Measurements from ENCODE around the gene FAM20C. TPM values are rescaled to one million over a fixed set of nuclear protein-coding genes. Genes with fewer than 3 reads are reported as not detected.

Gene FAM20C
- total RNA-seq, 4 donors from 2014 or later = 3.8 to 28.8 (median 16.4) TPM

DNA sequence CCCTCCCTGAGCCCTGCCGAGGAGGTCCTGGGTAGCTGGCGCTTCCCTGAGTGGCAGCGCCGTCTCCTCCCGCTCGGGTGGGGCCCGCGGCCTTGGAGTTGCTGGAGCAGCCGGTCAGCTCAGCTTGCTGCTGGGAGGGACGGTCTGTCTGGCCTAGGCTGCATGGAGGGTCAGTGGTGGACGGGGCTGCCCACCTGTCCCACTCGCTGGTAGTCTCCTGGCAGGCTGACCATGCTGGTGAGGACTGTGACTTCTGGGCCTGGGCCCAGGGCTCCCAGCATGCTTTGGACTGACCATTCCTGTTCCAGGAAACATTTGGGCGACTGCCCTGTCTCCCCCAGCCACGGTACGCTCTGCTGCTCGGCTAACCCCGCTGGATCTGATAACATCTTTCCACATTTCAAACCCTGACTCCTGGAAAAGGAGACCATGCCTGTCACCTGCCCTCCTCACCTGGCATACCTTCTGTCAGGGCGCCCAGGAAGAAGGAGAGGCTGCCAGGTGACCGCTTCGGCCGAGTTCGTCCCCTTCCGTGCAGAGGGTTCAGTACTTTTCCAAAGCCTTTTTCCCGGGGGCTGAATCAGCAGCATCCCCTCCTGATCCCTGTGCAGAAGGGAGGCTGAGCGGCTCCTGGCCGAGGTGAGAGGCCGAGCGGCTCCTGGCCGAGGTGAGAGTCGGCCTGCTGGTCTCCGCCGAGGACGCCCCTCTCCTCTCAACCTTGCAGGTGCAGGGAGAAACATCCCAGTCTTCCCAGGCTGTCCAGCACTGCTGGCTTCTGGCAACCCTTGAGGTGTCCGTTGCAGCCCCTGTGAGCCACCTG is 43.4 kb downstream of the FAM20C start:
- intact Hi-C loops (cut with DNase I; ENCODE audit: low total_unique reads) = no loop called here
- TF ChIP-seq CTCF (IDR thresholded peaks at IDR 0.05) = no peak
- TF ChIP-seq POLR2A (IDR thresholded peaks at IDR 0.05) = no peak
- no peaks in the 10 kb centered on the region for H3K9me3 ChIP-seq
- H3K4me1 ChIP-seq = no peaks in the 10 kb centered on the region
- H3K27me3 ChIP-seq = no peaks in the 10 kb centered on the region
- H3K27ac ChIP-seq = no peak overlapping the region
- DNase-seq = no peak
- H3K36me3 ChIP-seq = no peaks in the 10 kb centered on the region
- H3K4me3 ChIP-seq = no peak overlapping the region

DNA sequence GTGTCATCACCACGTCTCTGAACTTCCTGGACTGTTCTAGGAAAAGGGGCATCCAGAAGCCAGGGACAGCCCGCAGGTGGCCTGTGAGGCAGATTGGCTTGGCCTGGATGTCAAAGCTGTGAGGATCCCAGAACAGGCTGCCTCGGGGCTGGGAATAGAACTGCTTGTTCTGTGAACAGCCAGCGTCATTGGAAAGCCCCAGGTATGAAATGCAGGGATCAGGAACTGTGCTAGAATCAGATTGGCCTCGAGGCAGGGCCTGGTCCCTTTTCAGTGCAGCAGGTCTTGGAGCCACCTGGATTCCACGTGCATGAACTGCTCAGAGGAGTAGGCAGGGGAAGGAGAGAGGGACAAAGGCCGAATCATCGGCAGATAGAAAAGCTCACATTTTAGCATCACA is 44.6 kb downstream of the FAM20C start:
- DNase-seq = no peak
- no peaks in the 10 kb centered on the region for H3K9me3 ChIP-seq
- H3K4me3 ChIP-seq = no peak overlapping the region
- intact Hi-C loops (cut with DNase I; ENCODE audit: low total_unique reads) = no loop called here
- H3K4me1 ChIP-seq = no peaks in the 10 kb centered on the region
- H3K27ac ChIP-seq = no peak overlapping the region
- TF ChIP-seq POLR2A (IDR thresholded peaks at IDR 0.05) (no peak), CTCF (IDR thresholded peaks at IDR 0.05) (no peak)
- H3K27me3 ChIP-seq = no peaks in the 10 kb centered on the region
- H3K36me3 ChIP-seq = no peaks in the 10 kb centered on the region

DNA sequence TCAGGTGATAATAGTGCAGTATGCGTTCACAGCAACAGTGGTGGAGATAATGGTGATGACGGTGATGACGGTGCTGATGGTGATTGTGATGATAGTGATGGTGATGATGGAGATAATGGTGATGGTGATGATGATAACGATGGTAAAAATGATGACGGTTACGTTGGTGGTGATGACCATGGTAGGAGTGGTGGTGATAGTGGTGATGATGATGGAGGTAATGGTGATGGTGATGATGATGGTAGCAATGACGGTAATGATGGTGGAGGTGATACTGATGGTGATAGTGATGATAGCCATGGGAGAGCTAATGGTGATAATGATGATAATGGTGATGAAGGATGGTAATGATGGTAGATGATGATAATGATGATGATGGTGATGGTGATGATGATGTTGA is 45.0 kb downstream of the FAM20C start:
- DNase-seq = no peak
- no peaks in the 10 kb centered on the region for H3K27me3 ChIP-seq
- H3K27ac ChIP-seq = no peak overlapping the region
- no peak overlapping the region for H3K4me3 ChIP-seq
- no peaks in the 10 kb centered on the region for H3K9me3 ChIP-seq
- H3K36me3 ChIP-seq = no peaks in the 10 kb centered on the region
- intact Hi-C loops (cut with DNase I; ENCODE audit: low total_unique reads) = no loop called here
- no peak for TF ChIP-seq CTCF (IDR thresholded peaks at IDR 0.05)
- no peaks in the 10 kb centered on the region for H3K4me1 ChIP-seq

- Histone ChIP-seq H3K36me3 (no peaks in the 10 kb centered on the region), H3K27ac (no peak overlapping the region), H3K4me3 (no peak overlapping the region), H3K4me1 (no peaks in the 10 kb centered on the region), H3K27me3 (no peaks in the 10 kb centered on the region), H3K9me3 (no peaks in the 10 kb centered on the region)
- intact Hi-C loops (cut with DNase I; ENCODE audit: low total_unique reads) = no loop called here
- no peak for DNase-seq
- TF ChIP-seq POLR2A (IDR thresholded peaks at IDR 0.05) (no peak), CTCF (IDR thresholded peaks at IDR 0.05) (no peak)
These were observed 47.8 kb downstream of the FAM20C start for GRCh38 chr7:240146-240676.

GRCh38 chr7:240887-241421 is 48.6 kb downstream of the FAM20C start:
- TF ChIP-seq CTCF (IDR thresholded peaks at IDR 0.05) (no peak), POLR2A (IDR thresholded peaks at IDR 0.05) (no peak)
- Histone ChIP-seq H3K9me3 (no peaks in the 10 kb centered on the region), H3K27ac (no peak overlapping the region), H3K27me3 (no peaks in the 10 kb centered on the region), H3K4me3 (no peak overlapping the region), H3K4me1 (no peaks in the 10 kb centered on the region), H3K36me3 (no peaks in the 10 kb centered on the region)
- intact Hi-C loops (cut with DNase I; ENCODE audit: low total_unique reads) = no loop called here
- no peak for DNase-seq
